ENCODE data around the gene CHAC1. TPM values are rescaled to one million over a fixed set of nuclear protein-coding genes. Genes with fewer than 3 reads are reported as not detected.

CHAC1 gene
- total RNA-seq, 1 experiment from 2014 or later = 8.6 TPM

DNA sequence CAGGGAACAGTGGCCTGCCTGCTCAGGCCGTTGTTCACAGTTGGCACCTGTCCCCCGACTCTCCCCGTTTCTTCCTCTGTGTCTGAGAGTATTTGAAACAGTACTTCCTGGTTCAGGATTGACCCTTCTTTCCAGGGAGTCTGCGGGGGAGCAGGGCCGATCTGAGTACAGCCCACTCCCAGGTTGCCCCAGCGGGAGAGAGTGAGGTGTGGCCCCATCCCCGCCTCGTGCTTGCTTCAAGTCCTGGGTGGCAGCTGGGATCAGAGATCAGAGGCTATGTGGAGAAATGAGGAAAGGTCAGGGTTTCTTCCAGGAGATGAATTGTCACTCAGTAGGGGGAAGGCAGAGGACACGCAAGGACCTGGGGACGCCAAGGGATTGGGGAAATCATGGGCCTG lies 30.7 kb upstream of the CHAC1 start:
- CTCF ChIA-PET = no interaction called here
- H3K27me3 ChIP-seq (ENCODE audit: insufficient read depth, low read depth) = peaks cover 17% of the 10 kb centered on the region
- BruUV-seq (replicated peaks) = no TSS peak
- DNase-seq = no peak
- H3K36me3 ChIP-seq (ENCODE audit: low read depth) = no peaks in the 10 kb centered on the region
- peaks cover 4% of the 10 kb centered on the region; the same call in 1 of the 2 replicates for H3F3A ChIP-seq (ENCODE audit: insufficient read depth, low read depth)
- no peaks in the 10 kb centered on the region for H3K79me2 ChIP-seq (ENCODE audit: low read depth)
- POLR2A ChIA-PET (ENCODE audit: unreplicated experiment) = no interaction called here
- no peak overlapping the region for H2AFZ ChIP-seq
- H3K4me1 ChIP-seq (replicated peaks; ENCODE audit: insufficient read depth) = 0 out of 2 replicates have a peak, but pooled peaks cover 6% of the 10 kb centered on the region
- no peaks in the 10 kb centered on the region for H3K9me2 ChIP-seq (ENCODE audit: insufficient read depth)
- intact Hi-C loops (cut with micrococcal nuclease; ENCODE audit: unreplicated experiment) = no loop called here
- no peaks in the 10 kb centered on the region for H3K9me3 ChIP-seq (ENCODE audit: insufficient read depth, low read depth)
- no peak overlapping the region for H3K4me3 ChIP-seq
- no peaks in the 10 kb centered on the region for H4K20me1 ChIP-seq (ENCODE audit: insufficient read depth)
- H3K4me2 ChIP-seq = no peak overlapping the region
- H3K27ac ChIP-seq = no peak overlapping the region
- TF ChIP-seq EZH2 (IDR thresholded peaks at IDR 0.05; ENCODE audit: low read depth) = no peak

DNA sequence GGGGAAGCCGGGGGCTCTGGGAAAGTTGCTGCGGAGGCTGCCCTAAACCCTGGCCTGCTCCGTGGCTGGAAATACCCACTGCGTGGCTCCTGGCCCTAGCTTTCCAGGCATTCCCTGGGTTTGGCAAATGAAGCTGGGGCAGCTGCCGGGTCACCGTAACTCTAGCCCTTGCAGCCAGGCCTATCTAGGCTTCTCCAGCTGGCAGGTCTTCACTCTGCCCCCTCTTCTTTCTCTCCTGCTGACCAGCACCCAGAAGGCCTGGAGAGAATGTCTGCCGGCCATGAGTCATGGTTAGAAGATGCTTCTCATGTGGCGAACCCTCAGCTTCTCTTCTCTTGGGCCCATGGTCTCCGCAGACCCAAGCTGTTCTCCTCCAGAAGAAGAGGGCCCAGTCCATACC lies 29.7 kb upstream of the CHAC1 start:
- Histone ChIP-seq H3K36me3 (ENCODE audit: low read depth) (no peaks in the 10 kb centered on the region), H3K9me3 (ENCODE audit: insufficient read depth, low read depth) (no peaks in the 10 kb centered on the region), H4K20me1 (ENCODE audit: insufficient read depth) (no peaks in the 10 kb centered on the region), H3K9me2 (ENCODE audit: insufficient read depth) (no peaks in the 10 kb centered on the region), H3K27ac (no peak overlapping the region), H3K4me1 (replicated peaks; ENCODE audit: insufficient read depth) (0 out of 2 replicates have a peak, but pooled peaks cover 6% of the 10 kb centered on the region), H2AFZ (no peak overlapping the region), H3K79me2 (ENCODE audit: low read depth) (no peaks in the 10 kb centered on the region), H3F3A (ENCODE audit: insufficient read depth, low read depth) (peaks cover 5% of the 10 kb centered on the region; the same call in 1 of the 2 replicates), H3K4me2 (no peak overlapping the region), H3K27me3 (ENCODE audit: insufficient read depth, low read depth) (peaks cover 17% of the 10 kb centered on the region), H3K4me3 (no peak overlapping the region)
- no peak for DNase-seq
- POLR2A ChIA-PET (ENCODE audit: unreplicated experiment) = no interaction called here
- BruUV-seq (replicated peaks) = no TSS peak
- intact Hi-C loops (cut with micrococcal nuclease; ENCODE audit: unreplicated experiment) = no loop called here
- TF ChIP-seq, protein P1, sequence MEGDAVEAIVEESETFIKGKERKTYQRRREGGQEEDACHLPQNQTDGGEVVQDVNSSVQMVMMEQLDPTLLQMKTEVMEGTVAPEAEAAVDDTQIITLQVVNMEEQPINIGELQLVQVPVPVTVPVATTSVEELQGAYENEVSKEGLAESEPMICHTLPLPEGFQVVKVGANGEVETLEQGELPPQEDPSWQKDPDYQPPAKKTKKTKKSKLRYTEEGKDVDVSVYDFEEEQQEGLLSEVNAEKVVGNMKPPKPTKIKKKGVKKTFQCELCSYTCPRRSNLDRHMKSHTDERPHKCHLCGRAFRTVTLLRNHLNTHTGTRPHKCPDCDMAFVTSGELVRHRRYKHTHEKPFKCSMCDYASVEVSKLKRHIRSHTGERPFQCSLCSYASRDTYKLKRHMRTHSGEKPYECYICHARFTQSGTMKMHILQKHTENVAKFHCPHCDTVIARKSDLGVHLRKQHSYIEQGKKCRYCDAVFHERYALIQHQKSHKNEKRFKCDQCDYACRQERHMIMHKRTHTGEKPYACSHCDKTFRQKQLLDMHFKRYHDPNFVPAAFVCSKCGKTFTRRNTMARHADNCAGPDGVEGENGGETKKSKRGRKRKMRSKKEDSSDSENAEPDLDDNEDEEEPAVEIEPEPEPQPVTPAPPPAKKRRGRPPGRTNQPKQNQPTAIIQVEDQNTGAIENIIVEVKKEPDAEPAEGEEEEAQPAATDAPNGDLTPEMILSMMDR (conservative IDR thresholded peaks at IDR 0.05) = no peak
- TF ChIP-seq EZH2 (IDR thresholded peaks at IDR 0.05; ENCODE audit: low read depth) = no peak
- CTCF ChIA-PET = no interaction called here

- intact Hi-C loops (cut with micrococcal nuclease; ENCODE audit: unreplicated experiment) = no loop called here
- Histone ChIP-seq H3K9me2 (ENCODE audit: insufficient read depth) (no peaks in the 10 kb centered on the region), H3K27ac (no peak overlapping the region), H3K4me1 (replicated peaks; ENCODE audit: insufficient read depth) (0 out of 2 replicates have a peak, but pooled peaks cover 6% of the 10 kb centered on the region), H3K9me3 (ENCODE audit: insufficient read depth, low read depth) (no peaks in the 10 kb centered on the region), H2AFZ (no peak overlapping the region), H3F3A (ENCODE audit: insufficient read depth, low read depth) (peaks cover 9% of the 10 kb centered on the region; the same call in 1 of the 2 replicates), H3K4me2 (peak overlapping the region; percentile 76; the same call in 1 of the 2 replicates), H4K20me1 (ENCODE audit: insufficient read depth) (no peaks in the 10 kb centered on the region), H3K79me2 (ENCODE audit: low read depth) (no peaks in the 10 kb centered on the region), H3K27me3 (ENCODE audit: insufficient read depth, low read depth) (peaks cover 23% of the 10 kb centered on the region), H3K4me3 (no peak overlapping the region), H3K36me3 (ENCODE audit: low read depth) (no peaks in the 10 kb centered on the region)
- TF ChIP-seq, protein P1 (conservative IDR thresholded peaks at IDR 0.05) = no peak
- no peak for TF ChIP-seq EZH2 (IDR thresholded peaks at IDR 0.05; ENCODE audit: low read depth)
- no TSS peak for BruUV-seq (replicated peaks)
- POLR2A ChIA-PET (ENCODE audit: unreplicated experiment) = no interaction called here
- no peak for DNase-seq
- CTCF ChIA-PET = interaction anchor here (0.6 kb wide), 1 partner anchor 324 kb away, joined by 6 read pairs; no protein-coding TSS in a partner anchor
These were observed 27.8 kb upstream of the CHAC1 start for GRCh38 chr15:40925495-40925862.

Measured in PC-9 (cell line).